NCI-H345 (cell line): Measurements from ENCODE around the gene LAMC2.

Experiments used
- DNase-seq: peaks from one replicate; lab custom pipeline; 2025; lab: John Stamatoyannopoulos, UW

The LAMC2 gene

DNA sequence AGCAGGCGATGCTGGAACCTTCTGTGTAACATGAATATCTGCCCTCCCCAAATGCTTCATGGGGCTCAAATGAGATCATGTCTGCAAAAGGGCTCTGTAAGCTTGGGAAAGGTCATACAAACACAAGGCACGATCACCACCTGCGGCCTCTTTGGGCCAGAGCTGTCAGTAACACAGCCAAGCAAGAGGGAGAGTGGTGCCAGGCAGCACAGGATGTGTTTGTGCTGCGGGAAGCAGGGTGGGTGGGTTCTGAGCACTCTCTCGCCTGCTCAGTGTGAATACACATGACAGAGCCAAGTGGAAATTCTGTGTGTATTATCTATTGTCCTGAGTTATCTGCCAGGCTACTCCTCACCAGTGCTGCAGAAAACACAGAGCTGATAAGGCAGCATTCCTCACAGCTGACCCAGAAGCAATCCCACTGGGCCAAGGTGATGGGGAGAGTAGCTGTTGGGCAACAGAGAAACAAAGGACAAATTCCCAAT is 101.2 kb downstream of the LAMC2 start:
- DNase-seq: no peak

DNA sequence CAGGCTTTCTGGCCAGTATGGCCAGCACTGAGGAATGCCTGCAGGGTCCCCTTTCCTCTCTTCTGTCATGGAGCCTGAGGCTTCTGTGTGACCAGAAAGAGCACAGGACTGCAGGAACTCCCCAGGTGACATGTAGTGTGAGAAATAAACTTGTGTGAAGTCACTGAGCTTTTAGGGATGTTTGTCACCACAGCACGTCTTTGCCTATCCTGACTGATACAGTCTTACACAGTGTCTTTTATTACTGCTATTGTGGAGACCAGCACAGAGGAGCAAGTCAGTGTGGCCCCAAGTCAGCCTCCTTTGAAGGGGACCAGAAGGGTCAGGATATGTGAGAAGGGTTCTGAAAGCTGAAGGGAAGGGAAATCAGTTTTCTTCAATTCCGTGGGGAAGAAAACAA is 102.5 kb downstream of the LAMC2 start:
- DNase-seq: no peak

DNA sequence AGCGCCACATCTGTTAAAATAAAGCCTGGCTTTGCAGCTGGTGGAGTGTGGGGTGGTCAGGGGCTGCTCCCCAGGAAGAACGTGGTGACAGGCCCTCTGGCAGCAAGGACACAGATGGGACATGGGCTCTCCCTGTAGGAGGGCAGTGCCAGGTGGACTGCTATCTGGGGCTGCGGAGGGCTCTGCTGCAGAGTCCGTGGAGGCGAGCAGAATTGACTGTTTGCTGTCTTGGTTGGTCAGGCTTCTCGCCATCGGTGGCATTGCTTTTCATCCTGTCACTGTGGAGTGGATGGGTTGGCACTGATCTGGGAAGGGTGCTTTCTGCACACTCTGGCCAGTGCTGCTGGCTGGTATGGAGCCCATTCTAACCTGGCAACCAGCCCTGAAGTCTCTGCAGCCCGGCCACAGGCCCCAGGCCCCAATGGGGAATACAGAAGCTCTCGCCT is 103.0 kb downstream of the LAMC2 start:
- DNase-seq: no peak

DNA sequence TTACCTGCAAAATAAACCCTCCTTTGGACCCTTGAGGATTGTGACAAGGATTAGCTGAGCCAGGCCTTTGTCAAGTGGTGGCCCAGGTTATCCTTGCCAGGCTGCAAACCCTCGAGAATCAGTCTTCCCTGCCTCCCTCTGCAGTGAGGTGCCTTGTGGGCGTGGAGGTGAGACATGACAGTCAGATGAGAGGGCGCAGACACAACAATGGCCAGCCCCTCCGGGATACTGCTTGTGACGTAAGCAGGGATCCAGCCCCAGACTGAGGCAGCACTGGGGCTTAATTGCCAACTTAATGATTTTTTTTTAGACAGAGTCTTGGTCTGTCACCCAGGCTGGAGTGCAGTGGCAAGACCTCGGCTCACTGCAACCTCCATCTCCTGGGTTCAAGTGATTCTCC is 104.6 kb downstream of the LAMC2 start:
- no peak for DNase-seq

DNA sequence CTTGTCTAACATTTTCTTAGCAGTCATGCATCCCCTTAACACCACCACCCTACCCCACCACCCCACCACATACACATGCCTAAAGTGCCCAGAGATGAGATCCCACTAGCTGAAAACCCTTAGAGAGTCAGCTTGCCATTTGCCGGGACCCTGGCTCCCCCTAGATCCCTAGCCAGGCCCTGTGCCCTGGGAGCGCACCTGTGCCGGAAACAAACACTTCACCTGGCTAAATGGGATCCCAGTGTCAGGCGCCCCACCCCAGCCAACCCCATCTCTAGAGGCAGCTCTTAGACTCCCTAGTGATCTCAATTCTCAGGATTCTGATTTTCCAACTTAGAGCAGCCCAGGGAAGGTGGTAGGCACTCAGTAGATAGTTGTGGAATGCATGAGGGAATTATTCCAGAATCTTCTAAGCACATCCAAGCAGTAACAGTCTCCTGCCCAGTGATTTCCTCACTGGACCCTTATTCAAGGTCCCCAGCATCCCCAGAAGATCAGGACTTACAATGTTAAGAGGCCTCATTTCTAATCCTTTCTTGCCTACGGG is 105.2 kb downstream of the LAMC2 start:
- no peak for DNase-seq

DNA sequence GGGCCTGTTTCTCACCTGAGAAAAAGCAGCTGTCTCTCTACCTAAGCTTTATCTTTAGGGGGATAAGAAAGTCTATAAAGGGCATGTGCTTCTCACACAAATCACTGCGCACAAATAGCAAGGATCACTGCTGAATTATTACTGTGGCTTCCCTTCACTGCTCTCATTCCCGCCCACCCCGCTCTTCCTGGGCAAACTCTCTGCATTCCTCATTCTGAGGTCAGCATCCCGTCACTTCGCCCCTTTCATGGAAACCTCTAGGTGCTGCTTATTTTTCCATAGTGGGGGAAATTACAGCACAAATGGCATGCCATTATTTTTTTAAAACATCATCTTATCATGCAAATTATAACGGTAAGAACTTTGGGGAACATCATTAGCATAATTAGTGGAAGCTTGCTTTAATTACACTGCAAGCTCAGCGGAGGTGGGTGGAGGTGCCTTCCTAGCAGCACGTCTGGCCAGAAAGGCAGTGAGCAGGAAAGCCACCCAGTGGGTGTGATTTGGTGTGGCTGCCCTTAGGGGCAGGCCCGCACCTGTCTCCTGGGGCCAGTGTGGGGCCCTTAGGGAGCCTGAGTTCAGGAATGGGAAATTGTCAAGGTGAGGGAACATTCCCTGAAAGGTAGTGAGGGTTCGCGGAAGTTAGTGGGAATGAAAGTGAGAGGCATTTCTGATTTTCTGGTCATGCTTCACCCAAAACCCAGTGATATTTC is 105.9 kb downstream of the LAMC2 start:
- DNase-seq: no peak

DNA sequence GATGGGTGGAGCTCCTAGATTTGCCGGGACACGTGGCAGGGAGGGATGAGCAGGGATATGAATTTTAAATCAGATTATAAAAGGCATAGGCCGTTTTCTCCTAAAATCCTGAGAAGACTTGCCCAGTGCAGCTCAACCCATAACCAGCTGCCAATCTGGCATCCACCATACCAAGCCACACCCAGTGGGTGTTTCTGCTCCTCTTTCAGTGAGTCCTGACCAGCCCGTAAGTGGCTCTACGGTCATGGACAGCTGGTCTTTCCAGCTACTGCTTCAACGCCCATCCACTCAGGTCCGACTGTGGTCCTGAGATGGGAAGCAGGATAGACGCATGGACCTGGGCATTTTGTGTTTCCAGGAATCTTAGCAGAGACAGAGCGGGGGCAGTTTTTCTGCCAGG is 107.2 kb downstream of the LAMC2 start:
- DNase-seq: no peak

DNA sequence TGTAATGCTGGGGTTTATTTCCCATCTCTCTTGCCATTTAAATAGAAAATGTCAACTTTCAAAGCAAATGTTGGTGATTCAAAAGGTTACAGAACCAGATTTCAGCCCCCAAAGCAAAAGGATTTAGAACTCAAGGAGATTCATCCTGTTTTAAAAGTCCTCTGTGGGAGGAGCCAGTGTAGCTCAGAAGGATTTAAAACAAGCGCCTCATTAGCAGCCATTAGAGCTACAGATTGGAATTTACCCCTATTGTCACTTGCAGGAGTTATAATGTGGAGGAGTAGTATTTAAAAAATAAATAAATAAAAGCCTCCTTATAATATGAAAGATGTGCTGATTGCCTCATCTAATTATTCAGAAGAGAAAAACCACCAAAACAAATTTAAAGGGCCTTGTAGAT is 107.8 kb downstream of the LAMC2 start:
- no peak for DNase-seq
